ENCODE results near the gene PRSS50. TPM values are rescaled to one million over a fixed set of nuclear protein-coding genes. Genes with fewer than 3 reads are reported as not detected.
A peak's percentile ranks its signal among the peaks of the same experiment; 100 is the strongest.

Gene PRSS50
- total RNA-seq, 1 experiment from 2014 or later: 0.07 TPM

DNA sequence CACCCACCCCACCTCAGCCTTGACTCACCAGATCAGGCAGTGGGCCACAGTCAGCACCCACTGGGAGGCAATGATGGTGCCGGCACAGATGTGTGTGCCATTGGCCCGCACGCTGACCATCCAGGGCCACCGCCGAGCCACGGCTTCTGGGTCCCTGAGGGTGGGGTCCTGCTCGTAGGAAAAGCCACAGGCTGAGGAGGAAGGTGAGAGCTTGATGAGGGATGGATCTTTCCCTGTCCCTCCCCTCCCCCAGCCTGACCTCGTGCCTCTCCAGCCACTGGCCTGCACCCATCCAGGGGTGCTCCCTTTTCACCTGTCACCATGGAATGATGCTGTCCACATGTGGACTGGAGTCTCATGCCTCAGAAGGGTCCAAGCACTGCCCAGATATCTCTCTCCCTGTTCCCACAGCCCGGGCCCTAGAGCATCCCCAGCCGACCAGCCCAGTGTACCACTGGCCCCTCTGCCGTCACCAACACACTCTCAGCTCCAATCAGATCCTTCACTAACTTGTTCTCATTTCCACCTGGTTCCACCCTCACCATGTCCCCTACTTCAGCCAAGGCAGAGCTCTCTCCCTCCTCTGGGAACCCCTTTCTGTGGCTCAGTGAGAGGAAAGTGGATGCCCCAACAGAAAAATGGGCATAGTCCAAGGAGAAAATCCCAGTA is 2.0 kb downstream of the PRSS50 start:
- DNase-seq: peak; percentile 36
- Histone ChIP-seq H3K36me3 (replicated peaks; ENCODE audit: control insufficient read depth, insufficient read depth, low read length) (no peaks in the 10 kb centered on the region), H3K4me3 (ENCODE audit: insufficient read depth, low read depth, low read length) (no peak overlapping the region), H3K27me3 (ENCODE audit: control insufficient read depth, insufficient read depth, low read length) (no peaks in the 10 kb centered on the region)

DNA sequence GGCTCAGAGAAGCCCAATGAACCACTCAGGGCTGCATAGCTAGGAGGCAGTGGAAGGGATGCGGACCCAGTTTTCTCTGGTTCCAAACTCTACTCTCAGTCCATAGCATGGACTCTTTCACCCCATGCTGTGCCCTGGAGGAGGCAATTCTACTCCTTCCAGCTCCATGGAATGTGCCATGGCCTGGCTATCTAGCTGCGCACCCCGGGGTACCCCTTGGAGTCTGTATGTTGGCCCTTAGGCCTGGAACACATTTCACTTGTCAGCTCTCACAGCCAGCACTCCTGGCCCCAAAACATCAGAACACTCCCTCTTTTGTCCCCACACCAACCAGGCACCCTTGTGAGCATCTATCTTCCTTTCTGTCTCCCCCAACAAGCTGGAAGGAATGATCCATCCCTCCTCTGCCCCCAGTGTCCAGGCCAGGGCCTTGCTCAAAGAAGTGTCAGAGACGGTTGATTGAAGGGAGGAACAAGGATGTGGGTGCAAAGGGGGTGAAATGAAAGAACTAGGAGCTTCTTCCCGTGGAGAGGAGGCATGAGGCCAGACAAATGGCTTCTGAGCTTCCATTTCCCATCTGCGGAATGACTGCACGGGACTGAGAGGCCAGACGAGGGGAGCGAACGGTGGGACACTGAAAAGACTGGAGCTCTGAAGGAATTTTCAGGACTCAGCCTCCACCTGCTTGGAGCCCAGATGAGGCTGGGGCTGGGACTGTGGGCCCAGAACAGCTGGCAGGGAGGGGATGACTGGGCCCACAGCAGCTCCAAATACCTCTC is 2.8 kb downstream of the PRSS50 start:
- H3K27me3 ChIP-seq (ENCODE audit: control insufficient read depth, insufficient read depth, low read length): no peaks in the 10 kb centered on the region
- H3K4me3 ChIP-seq (ENCODE audit: insufficient read depth, low read depth, low read length): no peak overlapping the region
- no peak for DNase-seq
- no peaks in the 10 kb centered on the region for H3K36me3 ChIP-seq (replicated peaks; ENCODE audit: control insufficient read depth, insufficient read depth, low read length)

- Histone ChIP-seq H3K27me3 (ENCODE audit: control insufficient read depth, insufficient read depth, low read length) (no peaks in the 10 kb centered on the region), H3K36me3 (replicated peaks; ENCODE audit: control insufficient read depth, insufficient read depth, low read length) (no peaks in the 10 kb centered on the region), H3K4me3 (ENCODE audit: insufficient read depth, low read depth, low read length) (no peak overlapping the region)
- DNase-seq: peak; percentile 38
Observed at GRCh38 chr3:46713898-46714552, 3.6 kb downstream of the PRSS50 start.

- no peak for DNase-seq
- H3K27me3 ChIP-seq (ENCODE audit: control insufficient read depth, insufficient read depth, low read length): no peaks in the 10 kb centered on the region
Observed at GRCh38 chr3:46713050-46713897, 4.4 kb downstream of the PRSS50 start.

DNA sequence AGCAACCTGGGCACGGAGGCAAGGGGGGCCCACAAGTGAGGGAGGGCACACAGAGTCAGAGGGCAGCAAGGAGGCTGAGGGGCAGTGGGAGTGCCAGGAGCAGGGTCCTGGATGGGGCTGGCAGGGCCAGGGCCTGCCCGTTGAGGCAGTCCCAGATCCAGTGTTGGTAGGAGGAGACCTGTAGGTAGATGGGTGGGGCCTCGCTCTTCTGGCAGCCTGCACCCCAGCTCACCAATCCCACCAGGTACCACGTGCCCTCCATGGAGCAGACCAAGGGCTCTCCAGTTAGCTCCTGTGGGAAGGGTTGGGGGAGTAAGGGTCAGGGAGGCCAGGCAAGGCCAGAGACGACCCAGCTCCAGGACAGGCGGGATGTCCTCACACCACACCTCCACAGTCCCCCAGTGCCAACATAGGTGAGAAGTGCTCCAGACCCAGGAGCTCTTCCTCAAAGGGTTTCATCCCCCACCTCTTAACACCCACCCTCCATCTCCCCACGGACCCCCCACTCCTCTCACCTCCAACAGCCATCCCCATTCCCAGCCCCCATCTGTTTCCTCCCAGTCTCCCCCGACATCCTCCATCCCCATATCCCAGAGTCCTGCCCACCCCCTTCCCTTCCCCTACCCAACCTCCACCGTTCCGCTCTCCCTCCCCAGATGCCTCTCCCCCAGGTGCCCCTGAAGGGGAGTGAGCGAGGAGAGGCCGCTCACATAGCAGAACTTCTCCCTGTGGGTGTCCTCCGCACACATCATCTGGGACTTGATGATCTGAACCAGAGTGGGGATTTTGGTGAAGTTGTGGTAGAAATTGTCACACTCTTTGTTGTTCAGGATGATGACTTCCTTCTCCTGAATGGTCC is 5.2 kb downstream of the PRSS50 start:
- Histone ChIP-seq H3K36me3 (replicated peaks; ENCODE audit: control insufficient read depth, insufficient read depth, low read length) (no peaks in the 10 kb centered on the region), H3K27me3 (ENCODE audit: control insufficient read depth, insufficient read depth, low read length) (no peaks in the 10 kb centered on the region), H3K4me3 (ENCODE audit: insufficient read depth, low read depth, low read length) (no peak overlapping the region)
- peak; percentile 52 for DNase-seq

More at GRCh38 chr3:46713050-46713897, 4.4 kb downstream of the PRSS50 start:
- H3K36me3 ChIP-seq (replicated peaks; ENCODE audit: control insufficient read depth, insufficient read depth, low read length): no peaks in the 10 kb centered on the region
- H3K4me3 ChIP-seq (ENCODE audit: insufficient read depth, low read depth, low read length): no peak overlapping the region

- DNase-seq: peak; percentile 38
- no peaks in the 10 kb centered on the region for H3K36me3 ChIP-seq (replicated peaks; ENCODE audit: control insufficient read depth, insufficient read depth, low read length)
- no peak overlapping the region for H3K4me3 ChIP-seq (ENCODE audit: insufficient read depth, low read depth, low read length)
- H3K27me3 ChIP-seq (ENCODE audit: control insufficient read depth, insufficient read depth, low read length): no peaks in the 10 kb centered on the region
Observed at GRCh38 chr3:46711760-46712159, 5.9 kb downstream of the PRSS50 start.

GRCh38 chr3:46711305-46711704 is 6.4 kb downstream of the PRSS50 start:
- Histone ChIP-seq H3K36me3 (replicated peaks; ENCODE audit: control insufficient read depth, insufficient read depth, low read length) (no peaks in the 10 kb centered on the region), H3K27me3 (ENCODE audit: control insufficient read depth, insufficient read depth, low read length) (no peaks in the 10 kb centered on the region), H3K4me3 (ENCODE audit: insufficient read depth, low read depth, low read length) (no peak overlapping the region)
- peak; percentile 36 for DNase-seq

GRCh38 chr3:46710671-46711295 is 6.9 kb downstream of the PRSS50 start:
- H3K36me3 ChIP-seq (replicated peaks; ENCODE audit: control insufficient read depth, insufficient read depth, low read length): no peaks in the 10 kb centered on the region
- peak; percentile 45 for DNase-seq
- no peak overlapping the region for H3K4me3 ChIP-seq (ENCODE audit: insufficient read depth, low read depth, low read length)
- H3K27me3 ChIP-seq (ENCODE audit: control insufficient read depth, insufficient read depth, low read length): no peaks in the 10 kb centered on the region

DNA sequence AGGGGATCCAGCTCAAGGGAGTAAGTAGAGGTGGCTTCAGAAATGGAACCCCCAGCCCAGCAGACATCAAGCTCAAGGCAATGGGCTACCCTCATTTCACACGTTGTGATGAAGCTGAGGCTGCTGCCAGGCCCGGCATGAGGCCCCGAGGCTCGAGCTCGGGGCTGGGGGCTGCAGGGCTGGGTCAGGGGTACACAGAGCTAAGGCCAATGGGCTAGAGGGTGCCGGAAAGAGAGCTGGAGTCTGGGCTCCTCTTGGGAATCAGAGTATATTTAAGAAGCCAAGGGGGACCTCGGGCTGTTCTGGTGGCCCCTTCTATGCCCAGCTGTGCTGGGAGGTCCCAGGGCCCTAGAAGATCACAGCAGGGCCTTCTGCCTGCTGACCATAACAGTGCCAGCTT is 7.4 kb downstream of the PRSS50 start:
- H3K27me3 ChIP-seq (ENCODE audit: control insufficient read depth, insufficient read depth, low read length): no peaks in the 10 kb centered on the region
- H3K36me3 ChIP-seq (replicated peaks; ENCODE audit: control insufficient read depth, insufficient read depth, low read length): no peaks in the 10 kb centered on the region
- no peak overlapping the region for H3K4me3 ChIP-seq (ENCODE audit: insufficient read depth, low read depth, low read length)
- no peak for DNase-seq

DNA sequence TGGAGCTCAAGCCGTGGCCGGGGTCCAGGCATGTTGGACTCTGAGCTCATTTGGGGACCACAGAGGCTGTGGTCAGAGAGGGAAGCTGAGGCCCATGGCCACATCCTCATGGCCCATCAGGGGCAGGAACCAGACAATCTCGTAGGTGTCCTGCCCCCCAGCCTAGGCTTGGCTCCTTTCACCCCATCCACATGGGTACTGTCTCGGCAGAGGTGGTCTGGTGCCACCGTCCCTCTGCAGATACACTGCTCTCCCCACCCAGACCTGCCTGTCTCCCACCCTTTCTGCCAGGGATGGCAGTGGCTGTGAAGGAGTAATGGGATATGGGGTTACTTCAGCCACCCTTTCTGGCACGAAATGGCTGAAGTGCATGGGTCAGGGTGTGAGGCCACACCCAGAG is 7.9 kb downstream of the PRSS50 start:
- Histone ChIP-seq H3K4me3 (ENCODE audit: insufficient read depth, low read depth, low read length) (no peak overlapping the region), H3K27me3 (ENCODE audit: control insufficient read depth, insufficient read depth, low read length) (no peaks in the 10 kb centered on the region), H3K36me3 (replicated peaks; ENCODE audit: control insufficient read depth, insufficient read depth, low read length) (no peaks in the 10 kb centered on the region)
- DNase-seq: no peak

GRCh38 chr3:46709157-46709654 is 8.5 kb downstream of the PRSS50 start:
- Histone ChIP-seq H3K27me3 (ENCODE audit: control insufficient read depth, insufficient read depth, low read length) (no peaks in the 10 kb centered on the region), H3K36me3 (replicated peaks; ENCODE audit: control insufficient read depth, insufficient read depth, low read length) (no peaks in the 10 kb centered on the region), H3K4me3 (ENCODE audit: insufficient read depth, low read depth, low read length) (no peak overlapping the region)
- DNase-seq: no peak

- Histone ChIP-seq H3K4me3 (ENCODE audit: insufficient read depth, low read depth, low read length) (no peak overlapping the region), H3K36me3 (replicated peaks; ENCODE audit: control insufficient read depth, insufficient read depth, low read length) (no peaks in the 10 kb centered on the region), H3K27me3 (ENCODE audit: control insufficient read depth, insufficient read depth, low read length) (no peaks in the 10 kb centered on the region)
- no peak for DNase-seq
Observed at GRCh38 chr3:46708401-46709156, 9.1 kb downstream of the PRSS50 start.
